Measurements from ENCODE around the gene PCDH8. TPM values are rescaled to one million over a fixed set of nuclear protein-coding genes. Genes with fewer than 3 reads are reported as not detected.

Gene PCDH8
- total RNA-seq: 1 to 10 TPM; 1.5 to 6.8 TPM
- 5.1 TPM for polyA plus RNA-seq (ENCODE audit: insufficient read depth, low read depth, low replicate concordance)
- long read RNA-seq, donor 1: 0 reads
- long read RNA-seq, donor 2: 0 reads

- 1 to 2% methylated on average over 32 to 41 of the region's 41 CpGs for WGBS, 2 donors
- peak within 1 kb of the TSS in 1 of 2 donors; percentile 29 for H3K4me3 ChIP-seq
- intact Hi-C loops (cut with DNase I; ENCODE audit: low total_unique reads): no loop called here
Observed at GRCh38 chr13:52848455-52849195, at the start of gene PCDH8. Gene PCDH8, minus strand, starts transcription at chr13:52848640. Its CDS starts 204 bp downstream, at chr13:52848436.

GRCh38 chr13:52896827-52897659 is 48.6 kb upstream of the PCDH8 start:
- Histone ChIP-seq H3K4me1 (no peaks in the 10 kb centered on the region), H3K27me3 (no peaks in the 10 kb centered on the region), H3K9me3 (no peaks in the 10 kb centered on the region), H3K4me3 (no peak overlapping the region), H3K27ac (no peak overlapping the region), H3K36me3 (ENCODE audit: low read depth, missing control alignments) (no peaks in the 10 kb centered on the region)
- TF ChIP-seq POLR2A (IDR thresholded peaks at IDR 0.05): no peak
- peak in 1 of 3 experiments; percentile 59 for TF ChIP-seq CTCF (IDR thresholded peaks at IDR 0.05)
- WGBS, 2 donors: 51 to 65% methylated on average over 8 of the region's 8 CpGs
- DNase-seq: peak; percentile 23
- intact Hi-C loops (cut with DNase I; ENCODE audit: low total_unique reads): no loop called here

More at GRCh38 chr13:52848455-52849195, at the start of gene PCDH8:
- H3K4me1 ChIP-seq: no peaks in the 10 kb centered on the region
- H3K27ac ChIP-seq: no peak within 1 kb of the TSS
- H3K36me3 ChIP-seq (ENCODE audit: low read depth, missing control alignments): no peaks in the 10 kb centered on the region
- DNase-seq: peak; percentile 56
- TF ChIP-seq POLR2A (IDR thresholded peaks at IDR 0.05) (no peak), CTCF (IDR thresholded peaks at IDR 0.05) (no peak)
- H3K27me3 ChIP-seq: no peaks in the 10 kb centered on the region
- no peaks in the 10 kb centered on the region for H3K9me3 ChIP-seq

GRCh38 chr13:52894413-52894812 is 46.0 kb upstream of the PCDH8 start:
- DNase-seq: no peak
- Histone ChIP-seq H3K27ac (no peak overlapping the region), H3K9me3 (no peaks in the 10 kb centered on the region), H3K27me3 (no peaks in the 10 kb centered on the region), H3K4me3 (no peak overlapping the region), H3K36me3 (ENCODE audit: low read depth, missing control alignments) (no peaks in the 10 kb centered on the region), H3K4me1 (no peaks in the 10 kb centered on the region)
- WGBS, 2 donors: 74 to 86% methylated on average over 5 of the region's 5 CpGs
- no peak for TF ChIP-seq CTCF (IDR thresholded peaks at IDR 0.05)
- no peak for TF ChIP-seq POLR2A (IDR thresholded peaks at IDR 0.05)
- intact Hi-C loops (cut with DNase I; ENCODE audit: low total_unique reads): no loop called here

- intact Hi-C loops (cut with DNase I; ENCODE audit: low total_unique reads): no loop called here
- DNase-seq: no peak
- Histone ChIP-seq H3K36me3 (ENCODE audit: low read depth, missing control alignments) (no peaks in the 10 kb centered on the region), H3K4me3 (no peak overlapping the region), H3K4me1 (no peaks in the 10 kb centered on the region), H3K27ac (no peak overlapping the region), H3K27me3 (no peaks in the 10 kb centered on the region), H3K9me3 (no peaks in the 10 kb centered on the region)
- 75 to 90% methylated on average over 4 of the region's 4 CpGs for WGBS, 2 donors
- TF ChIP-seq POLR2A (IDR thresholded peaks at IDR 0.05): no peak
- no peak for TF ChIP-seq CTCF (IDR thresholded peaks at IDR 0.05)
Observed at GRCh38 chr13:52892925-52893324, 44.5 kb upstream of the PCDH8 start.
